GM12878 (cell line): ENCODE data around the gene MOGAT2.

ENCODE experiments used
- BMI1 ChIP-seq: fragments of 450-650 bp; IDR thresholded peaks from 2 replicates; pipeline ENCODE4 v1.6.1; 2016; ENCODE audit warnings: mild to moderate bottlenecking, moderate library complexity, borderline replicate concordance
- FOXK2 ChIP-seq: fragments of 450-650 bp; IDR thresholded peaks from 2 replicates; pipeline ENCODE4 v1.6.1; 2017; ENCODE audit warnings: mild to moderate bottlenecking, moderate library complexity
- HCFC1 ChIP-seq: fragments of 150-350 bp; IDR thresholded peaks from 2 replicates; pipeline ENCODE4 v1.6.1; 2014; ENCODE audit warnings: low read length
- MAX ChIP-seq: IDR thresholded peaks from 2 replicates; pipeline ENCODE4 v1.6.1; 2012; ENCODE audit warnings: low read depth, low read length, improper control_type of control experiment
- RBBP5 ChIP-seq: fragments of 200-600 bp; sonication (generic); conservative IDR thresholded peaks from 2 replicates; pipeline ENCODE4 v1.6.1; 2016
- SIX5 ChIP-seq: IDR thresholded peaks from 2 replicates; pipeline ENCODE4 v1.6.1; 2011; ENCODE audit warnings: mild to moderate bottlenecking, low read depth, low read length, moderate library complexity; ENCODE audit not compliant: severe bottlenecking
- SREBF2 ChIP-seq: IDR thresholded peaks from 2 replicates; pipeline ENCODE4 v1.6.1; 2012; ENCODE audit warnings: mild to moderate bottlenecking, low read length
- YBX1 ChIP-seq: fragments of 450-650 bp; IDR thresholded peaks from 2 replicates; pipeline ENCODE4 v1.6.1; 2016; ENCODE audit warnings: antibody characterized with exemption
- ZNF274 ChIP-seq: IDR thresholded peaks from one replicate; pipeline ENCODE4 v1.8.0; 2011; ENCODE audit not compliant: insufficient read length, insufficient read depth
- TF ChIP-seq, protein P1 (sequence below): IDR thresholded peaks from 2 replicates; pipeline ENCODE4 v1.6.1; 2012; ENCODE audit warnings: mild to moderate bottlenecking, low read depth, low read length
- TF ChIP-seq, protein P2 (sequence below), 3 experiments: IDR thresholded peaks in 2 of 3; conservative IDR thresholded peaks in 1 of 3; 2 replicates each; pipeline ENCODE4 v1.5.1; 2011; ENCODE audit warnings: low read depth in 3 of 3, low read length in 3 of 3, mild to moderate bottlenecking in 3 of 3, control low read depth in 2 of 3, moderate library complexity in 2 of 3, inconsistent platforms in 1 of 3, mixed read lengths in 1 of 3; ENCODE audit not compliant: control insufficient read depth in 2 of 3, insufficient read depth in 1 of 3; ENCODE audit errors: extremely low read depth in 1 of 3
- TF ChIP-seq, protein P3 (sequence below): IDR thresholded peaks from 2 replicates; pipeline ENCODE4 v1.6.1; 2012; ENCODE audit warnings: low read length, inconsistent platforms

GRCh38 chr11:75706260-75706729 is 11.3 kb upstream of the MOGAT2 start:
- TF ChIP-seq, protein P1, sequence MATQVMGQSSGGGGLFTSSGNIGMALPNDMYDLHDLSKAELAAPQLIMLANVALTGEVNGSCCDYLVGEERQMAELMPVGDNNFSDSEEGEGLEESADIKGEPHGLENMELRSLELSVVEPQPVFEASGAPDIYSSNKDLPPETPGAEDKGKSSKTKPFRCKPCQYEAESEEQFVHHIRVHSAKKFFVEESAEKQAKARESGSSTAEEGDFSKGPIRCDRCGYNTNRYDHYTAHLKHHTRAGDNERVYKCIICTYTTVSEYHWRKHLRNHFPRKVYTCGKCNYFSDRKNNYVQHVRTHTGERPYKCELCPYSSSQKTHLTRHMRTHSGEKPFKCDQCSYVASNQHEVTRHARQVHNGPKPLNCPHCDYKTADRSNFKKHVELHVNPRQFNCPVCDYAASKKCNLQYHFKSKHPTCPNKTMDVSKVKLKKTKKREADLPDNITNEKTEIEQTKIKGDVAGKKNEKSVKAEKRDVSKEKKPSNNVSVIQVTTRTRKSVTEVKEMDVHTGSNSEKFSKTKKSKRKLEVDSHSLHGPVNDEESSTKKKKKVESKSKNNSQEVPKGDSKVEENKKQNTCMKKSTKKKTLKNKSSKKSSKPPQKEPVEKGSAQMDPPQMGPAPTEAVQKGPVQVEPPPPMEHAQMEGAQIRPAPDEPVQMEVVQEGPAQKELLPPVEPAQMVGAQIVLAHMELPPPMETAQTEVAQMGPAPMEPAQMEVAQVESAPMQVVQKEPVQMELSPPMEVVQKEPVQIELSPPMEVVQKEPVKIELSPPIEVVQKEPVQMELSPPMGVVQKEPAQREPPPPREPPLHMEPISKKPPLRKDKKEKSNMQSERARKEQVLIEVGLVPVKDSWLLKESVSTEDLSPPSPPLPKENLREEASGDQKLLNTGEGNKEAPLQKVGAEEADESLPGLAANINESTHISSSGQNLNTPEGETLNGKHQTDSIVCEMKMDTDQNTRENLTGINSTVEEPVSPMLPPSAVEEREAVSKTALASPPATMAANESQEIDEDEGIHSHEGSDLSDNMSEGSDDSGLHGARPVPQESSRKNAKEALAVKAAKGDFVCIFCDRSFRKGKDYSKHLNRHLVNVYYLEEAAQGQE: no peak
- no peak for TF ChIP-seq BMI1
- no peak for TF ChIP-seq MAX
- TF ChIP-seq HCFC1: no peak
- no peak for TF ChIP-seq YBX1
- TF ChIP-seq, protein P2, sequence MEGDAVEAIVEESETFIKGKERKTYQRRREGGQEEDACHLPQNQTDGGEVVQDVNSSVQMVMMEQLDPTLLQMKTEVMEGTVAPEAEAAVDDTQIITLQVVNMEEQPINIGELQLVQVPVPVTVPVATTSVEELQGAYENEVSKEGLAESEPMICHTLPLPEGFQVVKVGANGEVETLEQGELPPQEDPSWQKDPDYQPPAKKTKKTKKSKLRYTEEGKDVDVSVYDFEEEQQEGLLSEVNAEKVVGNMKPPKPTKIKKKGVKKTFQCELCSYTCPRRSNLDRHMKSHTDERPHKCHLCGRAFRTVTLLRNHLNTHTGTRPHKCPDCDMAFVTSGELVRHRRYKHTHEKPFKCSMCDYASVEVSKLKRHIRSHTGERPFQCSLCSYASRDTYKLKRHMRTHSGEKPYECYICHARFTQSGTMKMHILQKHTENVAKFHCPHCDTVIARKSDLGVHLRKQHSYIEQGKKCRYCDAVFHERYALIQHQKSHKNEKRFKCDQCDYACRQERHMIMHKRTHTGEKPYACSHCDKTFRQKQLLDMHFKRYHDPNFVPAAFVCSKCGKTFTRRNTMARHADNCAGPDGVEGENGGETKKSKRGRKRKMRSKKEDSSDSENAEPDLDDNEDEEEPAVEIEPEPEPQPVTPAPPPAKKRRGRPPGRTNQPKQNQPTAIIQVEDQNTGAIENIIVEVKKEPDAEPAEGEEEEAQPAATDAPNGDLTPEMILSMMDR (IDR thresholded peaks at IDR 0.05 in 2 of 3, conservative IDR thresholded peaks at IDR 0.05 in 1 of 3; ENCODE audit: control insufficient read depth in 2 of 3, extremely low read depth in 1 of 3, insufficient read depth in 1 of 3, low read depth in 3 of 3, low read length in 3 of 3): peak; percentile 84 to 96 (median 94)
- TF ChIP-seq SIX5: no peak
- TF ChIP-seq, protein P3, sequence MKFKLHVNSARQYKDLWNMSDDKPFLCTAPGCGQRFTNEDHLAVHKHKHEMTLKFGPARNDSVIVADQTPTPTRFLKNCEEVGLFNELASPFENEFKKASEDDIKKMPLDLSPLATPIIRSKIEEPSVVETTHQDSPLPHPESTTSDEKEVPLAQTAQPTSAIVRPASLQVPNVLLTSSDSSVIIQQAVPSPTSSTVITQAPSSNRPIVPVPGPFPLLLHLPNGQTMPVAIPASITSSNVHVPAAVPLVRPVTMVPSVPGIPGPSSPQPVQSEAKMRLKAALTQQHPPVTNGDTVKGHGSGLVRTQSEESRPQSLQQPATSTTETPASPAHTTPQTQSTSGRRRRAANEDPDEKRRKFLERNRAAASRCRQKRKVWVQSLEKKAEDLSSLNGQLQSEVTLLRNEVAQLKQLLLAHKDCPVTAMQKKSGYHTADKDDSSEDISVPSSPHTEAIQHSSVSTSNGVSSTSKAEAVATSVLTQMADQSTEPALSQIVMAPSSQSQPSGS: no peak
- TF ChIP-seq SREBF2: no peak
- no peak for TF ChIP-seq FOXK2
- TF ChIP-seq RBBP5: no peak
- no peak for TF ChIP-seq ZNF274
